Suprapubic skin (tissue), 4 donors: ENCODE measurements around the gene PFKM. TPM values are rescaled to one million over a fixed set of nuclear protein-coding genes. Genes with fewer than 3 reads are reported as not detected.
A peak's percentile ranks its signal among the peaks of the same experiment; 100 is the strongest.

Experiments
- DNase-seq, 2 donors: peaks; one replicate each; pipeline ENCODE4 v3.0.0-alpha.2; 2019; ENCODE audit warnings: low spot score in 2 of 2
- H3K27ac ChIP-seq: fragments of 200-600 bp; sonication (generic); one replicate; pipeline ENCODE4 v1.5.1; 2019
- H3K27me3 ChIP-seq: fragments of 200-600 bp; sonication (generic); one replicate; pipeline ENCODE4 v1.5.1; 2019
- H3K36me3 ChIP-seq: fragments of 200-600 bp; sonication (generic); one replicate; pipeline ENCODE4 v1.5.1; 2019
- H3K4me1 ChIP-seq: fragments of 200-600 bp; sonication (generic); one replicate; pipeline ENCODE4 v1.5.1; 2019
- H3K4me3 ChIP-seq: fragments of 200-600 bp; sonication (generic); one replicate; pipeline ENCODE4 v1.5.1; 2019; ENCODE audit warnings: mild to moderate bottlenecking
- H3K9me3 ChIP-seq: fragments of 200-600 bp; sonication (generic); one replicate; pipeline ENCODE4 v1.5.1; 2019
- CTCF ChIP-seq, 2 donors: fragments of 200-600 bp in 1 of 2; fragments of 450-650 bp in 1 of 2; sonication (generic) in 1 of 2; IDR thresholded peaks; one replicate each; pipeline ENCODE4 v1.5.1; 2016 to 2019; ENCODE audit warnings: antibody characterized with exemption in 2 of 2, mild to moderate bottlenecking in 1 of 2, moderate library complexity in 1 of 2
- EP300 ChIP-seq: sonication (generic); formaldehyde crosslinking; IDR thresholded peaks from one replicate; pipeline ENCODE4 v1.6.1; 2017; ENCODE audit warnings: antibody characterized with exemption
- POLR2A ChIP-seq, 2 donors: fragments of 450-650 bp; IDR thresholded peaks; one replicate each; pipeline ENCODE4 v1.6.1; 2017; ENCODE audit warnings: antibody characterized with exemption in 2 of 2, mild to moderate bottlenecking in 2 of 2, moderate library complexity in 2 of 2
- POLR2AphosphoS5 ChIP-seq, 3 donors: sonication (generic); formaldehyde crosslinking; IDR thresholded peaks; one replicate each; pipeline ENCODE4 v1.6.1; 2017; ENCODE audit warnings: antibody characterized with exemption in 3 of 3
- WGBS: methylation state at CpG from one replicate; pipeline ENCODE4 v1.1.5; 2018; 5-methylcytosine and 5-hydroxymethylcytosine counted together
- total RNA-seq, 4 donors: library from RNA; depleted of rRNA; stranded (reverse); fragments of >200 nt; gene quantifications; one replicate each; pipeline ENCODE4 v1.1.0, GENCODE V29; 2016

The PFKM gene
- total RNA-seq, 4 donors from 2014 or later, result 20.4 to 31.2 (median 27.7) TPM

GRCh38 chr12:48165089-48165981 lies 46.2 kb downstream of the PFKM start:
- WGBS, result 22% methylated on average over 2 of the region's 2 CpGs
- H3K4me3 ChIP-seq, result no peak overlapping the region

GRCh38 chr12:48169011-48169410 lies 49.8 kb downstream of the PFKM start:
- no peak overlapping the region for H3K4me3 ChIP-seq
- H3K4me1 ChIP-seq, result no peaks in the 10 kb centered on the region
- H3K27me3 ChIP-seq, result peaks cover 8% of the 10 kb centered on the region
- H3K36me3 ChIP-seq, result no peaks in the 10 kb centered on the region
- no peak for DNase-seq
- no peak overlapping the region for H3K27ac ChIP-seq
- no peaks in the 10 kb centered on the region for H3K9me3 ChIP-seq
- TF ChIP-seq POLR2AphosphoS5 (IDR thresholded peaks at IDR 0.05), result no peak
- no peak for TF ChIP-seq POLR2A (IDR thresholded peaks at IDR 0.05)
- TF ChIP-seq CTCF (IDR thresholded peaks at IDR 0.05), result no peak
- TF ChIP-seq EP300, result no peak
- 93% methylated on average over 19 of the region's 19 CpGs for WGBS

More at GRCh38 chr12:48165089-48165981, 46.2 kb downstream of the PFKM start:
- DNase-seq, result no peak
- TF ChIP-seq CTCF (IDR thresholded peaks at IDR 0.05) (peak; percentile 71 to 87), POLR2AphosphoS5 (IDR thresholded peaks at IDR 0.05) (no peak), EP300 (no peak), POLR2A (IDR thresholded peaks at IDR 0.05) (no peak)
- no peaks in the 10 kb centered on the region for H3K4me1 ChIP-seq
- H3K9me3 ChIP-seq, result no peaks in the 10 kb centered on the region
- peaks cover 8% of the 10 kb centered on the region for H3K27me3 ChIP-seq
- no peaks in the 10 kb centered on the region for H3K36me3 ChIP-seq
- no peak overlapping the region for H3K27ac ChIP-seq

GRCh38 chr12:48175613-48176416 lies 56.7 kb downstream of the PFKM start:
- H3K4me1 ChIP-seq, result peaks cover 4% of the 10 kb centered on the region
- H3K36me3 ChIP-seq, result no peaks in the 10 kb centered on the region
- H3K9me3 ChIP-seq, result no peaks in the 10 kb centered on the region
- H3K27ac ChIP-seq, result no peak overlapping the region
- peaks cover 12% of the 10 kb centered on the region for H3K27me3 ChIP-seq
- no peak for TF ChIP-seq POLR2AphosphoS5 (IDR thresholded peaks at IDR 0.05)
- no peak for TF ChIP-seq EP300
- no peak for TF ChIP-seq CTCF (IDR thresholded peaks at IDR 0.05)
- no peak for TF ChIP-seq POLR2A (IDR thresholded peaks at IDR 0.05)
- no peak overlapping the region for H3K4me3 ChIP-seq
- DNase-seq, result no peak
- 56% methylated on average over 3 of the region's 3 CpGs for WGBS

DNA sequence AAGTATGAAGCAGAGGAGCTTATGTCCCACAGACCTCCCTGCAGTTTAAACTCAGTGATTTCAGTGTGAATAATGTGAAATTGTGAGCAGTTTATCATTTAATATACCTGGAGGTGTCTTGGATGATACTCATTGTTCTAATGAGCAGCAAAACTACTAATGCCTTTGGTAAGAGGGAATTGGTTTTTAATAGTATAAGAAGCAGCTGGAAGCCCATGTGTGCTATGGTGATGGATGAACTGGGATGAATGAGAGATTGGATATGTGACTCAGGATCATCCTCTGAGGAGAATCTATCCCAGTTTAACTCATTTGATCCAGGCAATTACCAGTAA lies 57.2 kb downstream of the PFKM start:
- no peak for TF ChIP-seq CTCF (IDR thresholded peaks at IDR 0.05)
- no peak for TF ChIP-seq POLR2A (IDR thresholded peaks at IDR 0.05)
- Histone ChIP-seq H3K4me3 (no peak overlapping the region), H3K27me3 (peaks cover 16% of the 10 kb centered on the region), H3K4me1 (peaks cover 4% of the 10 kb centered on the region), H3K36me3 (no peaks in the 10 kb centered on the region), H3K27ac (no peak overlapping the region), H3K9me3 (no peaks in the 10 kb centered on the region)
- DNase-seq, result no peak

DNA sequence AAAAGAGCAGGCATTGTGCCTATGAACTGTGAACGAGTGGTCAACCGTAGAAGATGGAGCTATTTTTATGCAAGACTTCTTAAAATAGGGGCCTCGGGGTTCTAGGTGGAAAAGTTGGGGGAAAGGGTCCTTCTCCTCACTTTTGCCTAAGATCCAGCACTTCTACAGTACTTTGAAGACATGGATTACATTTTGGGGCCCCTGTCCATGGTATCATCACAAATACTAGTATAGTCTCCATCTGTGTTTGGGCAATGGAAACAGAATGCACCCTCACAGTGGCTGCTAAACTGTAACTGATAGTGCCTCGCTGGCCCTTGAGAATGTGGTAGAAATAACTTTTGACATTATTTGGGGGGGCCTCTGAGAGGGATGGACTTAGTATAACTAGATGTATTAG lies 58.8 kb downstream of the PFKM start:
- peaks cover 30% of the 10 kb centered on the region for H3K27me3 ChIP-seq

More for the DNA sequence above, 58.8 kb downstream of the PFKM start:
- 87% methylated on average over 4 of the region's 4 CpGs for WGBS
- no peak for DNase-seq
- Histone ChIP-seq H3K36me3 (no peaks in the 10 kb centered on the region), H3K4me3 (no peak overlapping the region), H3K4me1 (peaks cover 12% of the 10 kb centered on the region), H3K9me3 (no peaks in the 10 kb centered on the region), H3K27ac (no peak overlapping the region)
- TF ChIP-seq POLR2A (IDR thresholded peaks at IDR 0.05), result no peak
- TF ChIP-seq CTCF (IDR thresholded peaks at IDR 0.05), result no peak
- TF ChIP-seq POLR2AphosphoS5 (IDR thresholded peaks at IDR 0.05), result no peak
- TF ChIP-seq EP300, result no peak
